ENCODE data around the gene ZNF536. TPM values are rescaled to one million over a fixed set of nuclear protein-coding genes. Genes with fewer than 3 reads are reported as not detected.

ZNF536 gene
- polyA plus RNA-seq, 1 of the 3 experiments (the other 2 are of a cell fraction) = 0.41 TPM

DNA sequence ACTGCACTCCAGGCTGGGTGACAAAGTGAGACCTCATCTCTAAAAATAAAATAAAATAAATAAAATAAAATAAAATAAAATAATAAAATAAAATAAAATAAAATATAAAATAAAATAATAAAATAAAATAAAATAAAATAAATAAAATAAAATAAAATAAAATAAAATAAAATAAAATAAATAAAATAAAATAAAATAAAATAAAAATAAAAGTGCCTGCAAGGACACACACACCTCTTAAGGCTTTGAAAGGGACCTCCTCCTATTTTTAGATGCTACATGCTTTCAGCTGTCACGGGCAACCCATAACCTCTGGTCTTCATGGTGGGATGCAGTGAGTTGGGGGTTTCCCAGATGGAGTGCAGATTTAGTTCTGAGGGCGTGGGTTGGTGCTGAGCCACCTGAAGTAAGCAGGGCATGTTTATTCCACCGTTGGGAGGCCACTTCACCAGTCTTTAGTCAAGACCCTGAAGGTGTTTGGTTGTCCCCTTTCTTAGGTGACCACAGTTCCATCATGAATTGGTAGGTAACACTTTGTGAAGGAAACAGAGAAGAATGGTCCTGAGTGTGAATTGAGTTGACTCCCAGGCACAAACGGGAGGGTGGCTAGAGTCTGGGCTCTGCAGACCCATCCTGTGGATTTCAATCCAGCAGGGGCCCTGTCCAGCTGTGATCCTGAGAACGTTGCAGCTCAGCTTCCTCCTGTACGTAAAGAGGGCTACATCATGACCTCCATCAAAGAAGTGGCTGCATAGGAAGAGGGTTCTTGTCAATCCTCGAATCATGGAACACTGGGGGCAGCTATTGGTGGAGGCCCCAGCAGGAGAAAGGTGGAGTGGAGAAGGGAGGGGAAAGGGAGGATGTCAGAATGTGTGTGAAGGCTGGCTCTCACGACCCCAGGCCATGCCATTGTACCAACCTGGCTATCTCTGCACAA is 234.2 kb downstream of the ZNF536 start:
- POLR2A ChIA-PET = no interaction called here

More for the DNA sequence above, 234.2 kb downstream of the ZNF536 start:
- Histone ChIP-seq H4K20me1 (ENCODE audit: insufficient read depth) (no peaks in the 10 kb centered on the region), H3F3A (replicated peaks; ENCODE audit: insufficient read depth) (no peaks in the 10 kb centered on the region), H3K27ac (ENCODE audit: low read depth in 2 of 2, low read length in 1 of 2) (no peak overlapping the region), H3K9me2 (no peaks in the 10 kb centered on the region), H2AFZ (ENCODE audit: low read depth) (no peak overlapping the region), H3K36me3 (replicated peaks in 1 of 2; ENCODE audit: control insufficient read depth in 1 of 2, insufficient read depth in 2 of 2, low read length in 1 of 2) (no peaks in the 10 kb centered on the region), H3K9me3 (no peaks in the 10 kb centered on the region), H3K79me2 (ENCODE audit: insufficient read depth) (no peaks in the 10 kb centered on the region), H3K27me3 (ENCODE audit: insufficient read depth) (no peaks in the 10 kb centered on the region), H3K4me2 (no peak overlapping the region), H3K4me3 (ENCODE audit: low read depth in 2 of 2, low read length in 1 of 2) (no peak overlapping the region), H3K4me1 (ENCODE audit: control insufficient read depth in 1 of 2, insufficient read depth in 2 of 2, low read depth in 1 of 2, low read length in 1 of 2) (peaks cover 0 to 7% of the 10 kb centered on the region in 2 experiments; a peak in 1 of 4 replicates), H3K9ac (no peak overlapping the region)
- no peak for TF ChIP-seq RCOR1 (IDR thresholded peaks at IDR 0.05; ENCODE audit: low read length)
- TF ChIP-seq, protein P1, sequence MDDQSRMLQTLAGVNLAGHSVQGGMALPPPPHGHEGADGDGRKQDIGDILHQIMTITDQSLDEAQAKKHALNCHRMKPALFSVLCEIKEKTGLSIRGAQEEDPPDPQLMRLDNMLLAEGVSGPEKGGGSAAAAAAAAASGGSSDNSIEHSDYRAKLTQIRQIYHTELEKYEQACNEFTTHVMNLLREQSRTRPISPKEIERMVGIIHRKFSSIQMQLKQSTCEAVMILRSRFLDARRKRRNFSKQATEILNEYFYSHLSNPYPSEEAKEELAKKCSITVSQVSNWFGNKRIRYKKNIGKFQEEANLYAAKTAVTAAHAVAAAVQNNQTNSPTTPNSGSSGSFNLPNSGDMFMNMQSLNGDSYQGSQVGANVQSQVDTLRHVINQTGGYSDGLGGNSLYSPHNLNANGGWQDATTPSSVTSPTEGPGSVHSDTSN (IDR thresholded peaks at IDR 0.05) = no peak
- no peak for TF ChIP-seq GATA2 (CRISPR knock-in tag; IDR thresholded peaks at IDR 0.05)
- TF ChIP-seq SMC3 (IDR thresholded peaks at IDR 0.05; ENCODE audit: low read depth, low read length) = no peak
- TF ChIP-seq, protein P2, sequence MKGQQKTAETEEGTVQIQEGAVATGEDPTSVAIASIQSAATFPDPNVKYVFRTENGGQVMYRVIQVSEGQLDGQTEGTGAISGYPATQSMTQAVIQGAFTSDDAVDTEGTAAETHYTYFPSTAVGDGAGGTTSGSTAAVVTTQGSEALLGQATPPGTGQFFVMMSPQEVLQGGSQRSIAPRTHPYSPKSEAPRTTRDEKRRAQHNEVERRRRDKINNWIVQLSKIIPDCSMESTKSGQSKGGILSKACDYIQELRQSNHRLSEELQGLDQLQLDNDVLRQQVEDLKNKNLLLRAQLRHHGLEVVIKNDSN (IDR thresholded peaks at IDR 0.05; ENCODE audit: borderline replicate concordance, low read depth) = no peak
- CTCF ChIA-PET = interaction anchor here (0.7 kb wide), 1 partner anchor 167 kb away, joined by 3 read pairs; no protein-coding TSS in a partner anchor
- 11% methylated on average over 8 of the region's 8 CpGs for whole genome bisulfite sequencing (ENCODE audit: low lambda C conversion rate)
- DNase-seq = no peak
